DOHH2 (cell line): ENCODE data around the gene BTBD17.

ENCODE experiments used
- H3F3A ChIP-seq: fragments of 200-600 bp; sonication (generic), shearing (Covaris generic); 2 replicates; pipeline ENCODE4 v1.6.0; 2016; ENCODE audit warnings: antibody characterized with exemption, mild to moderate bottlenecking; ENCODE audit not compliant: control insufficient read depth, insufficient read depth
- H3K27ac ChIP-seq: fragments of 200-600 bp; sonication (generic); 2 replicates; pipeline ENCODE4 v1.5.1; 2014; ENCODE audit warnings: low read depth, mild to moderate bottlenecking, low read length, moderate library complexity
- H3K27me3 ChIP-seq: fragments of 200-600 bp; sonication (generic); 2 replicates; pipeline ENCODE4 v1.6.1; 2014; ENCODE audit warnings: mild to moderate bottlenecking, low read length, mixed read lengths; ENCODE audit not compliant: control insufficient read depth
- H3K36me3 ChIP-seq: fragments of 200-600 bp; sonication (generic); 2 replicates; pipeline ENCODE4 v1.6.1; 2014; ENCODE audit warnings: mild to moderate bottlenecking, low read length, moderate library complexity, mixed read lengths; ENCODE audit not compliant: control insufficient read depth
- H3K4me1 ChIP-seq: fragments of 200-600 bp; sonication (generic); 2 replicates; pipeline ENCODE4 v1.6.1; 2014; ENCODE audit warnings: mild to moderate bottlenecking, low read length, mixed read lengths; ENCODE audit not compliant: control insufficient read depth
- H3K4me2 ChIP-seq: fragments of 200-600 bp; sonication (generic); 2 replicates; pipeline ENCODE4 v1.6.0; 2014; ENCODE audit warnings: mild to moderate bottlenecking, low read length, moderate library complexity
- H3K4me3 ChIP-seq: fragments of 200-600 bp; sonication (generic); 2 replicates; pipeline ENCODE4 v1.5.1; 2014; ENCODE audit warnings: mild to moderate bottlenecking, low read length, mixed read lengths
- H3K79me2 ChIP-seq: fragments of 200-600 bp; sonication (generic); 2 replicates; pipeline ENCODE4 v1.6.1; 2014; ENCODE audit warnings: mild to moderate bottlenecking, low read length, mixed read lengths; ENCODE audit not compliant: control insufficient read depth
- H3K9me2 ChIP-seq: fragments of 200-600 bp; sonication (generic); replicated peaks from 2 replicates; pipeline ENCODE4 v1.6.1; 2014; ENCODE audit warnings: mild to moderate bottlenecking, low read length, mixed read lengths; ENCODE audit not compliant: control insufficient read depth
- H3K9me3 ChIP-seq: fragments of 200-600 bp; sonication (generic); 2 replicates; pipeline ENCODE4 v1.6.1; 2014; ENCODE audit warnings: antibody characterized with exemption, low read length, mixed read lengths; ENCODE audit not compliant: control insufficient read depth, insufficient read depth
- H4K20me1 ChIP-seq: fragments of 200-600 bp; sonication (generic); 2 replicates; pipeline ENCODE4 v1.6.0; 2014; ENCODE audit warnings: low read depth, mild to moderate bottlenecking, antibody characterized with exemption, low read length, moderate library complexity; ENCODE audit not compliant: control insufficient read depth, insufficient read depth
- CTCF ChIP-seq: fragments of 200-600 bp; sonication (generic); IDR thresholded peaks from one replicate; pipeline ENCODE4 v1.5.1; 2014; ENCODE audit warnings: antibody characterized with exemption, mild to moderate bottlenecking, low read depth, low read length; ENCODE audit not compliant: poor library complexity, severe bottlenecking
- EZH2phosphoT487 ChIP-seq: fragments of 200-600 bp; sonication (generic); IDR thresholded peaks from 2 replicates; pipeline ENCODE4 v1.6.1; 2017; ENCODE audit warnings: borderline replicate concordance, mild to moderate bottlenecking, antibody characterized with exemption, low read length, moderate library complexity, mixed read lengths

Gene BTBD17

GRCh38 chr17:74325376-74325742, 36.3 kb downstream of the BTBD17 start:
- no peaks in the 10 kb centered on the region for H4K20me1 ChIP-seq
- no peaks in the 10 kb centered on the region for H3K36me3 ChIP-seq
- H3F3A ChIP-seq: no peaks in the 10 kb centered on the region
- no peaks in the 10 kb centered on the region for H3K4me1 ChIP-seq
- H3K9me2 ChIP-seq: no peaks in the 10 kb centered on the region
- H3K27me3 ChIP-seq: no peaks in the 10 kb centered on the region
- H3K27ac ChIP-seq: no peak overlapping the region
- H3K9me3 ChIP-seq: no peaks in the 10 kb centered on the region
- TF ChIP-seq EZH2phosphoT487: no peak
- no peak for TF ChIP-seq CTCF
- H3K79me2 ChIP-seq: no peaks in the 10 kb centered on the region
- H3K4me2 ChIP-seq: no peak overlapping the region
- H3K4me3 ChIP-seq: no peak overlapping the region

- H3K9me2 ChIP-seq: no peaks in the 10 kb centered on the region
- no peaks in the 10 kb centered on the region for H3F3A ChIP-seq
- TF ChIP-seq CTCF: no peak
- TF ChIP-seq EZH2phosphoT487: no peak
- no peak overlapping the region for H3K27ac ChIP-seq
- no peaks in the 10 kb centered on the region for H3K9me3 ChIP-seq
- no peaks in the 10 kb centered on the region for H4K20me1 ChIP-seq
- no peak overlapping the region for H3K4me3 ChIP-seq
- H3K27me3 ChIP-seq: no peaks in the 10 kb centered on the region
- no peaks in the 10 kb centered on the region for H3K36me3 ChIP-seq
- no peaks in the 10 kb centered on the region for H3K4me1 ChIP-seq
- no peak overlapping the region for H3K4me2 ChIP-seq
- no peaks in the 10 kb centered on the region for H3K79me2 ChIP-seq
These were observed 37.1 kb downstream of the BTBD17 start for GRCh38 chr17:74324521-74324920.

GRCh38 chr17:74318391-74318790, 43.3 kb downstream of the BTBD17 start:
- H3K27ac ChIP-seq: no peak overlapping the region
- no peak overlapping the region for H3K4me2 ChIP-seq
- no peaks in the 10 kb centered on the region for H3K9me3 ChIP-seq
- H3K4me3 ChIP-seq: no peak overlapping the region
- no peaks in the 10 kb centered on the region for H3K4me1 ChIP-seq
- no peaks in the 10 kb centered on the region for H3K27me3 ChIP-seq
- H3K9me2 ChIP-seq: no peaks in the 10 kb centered on the region
- no peak for TF ChIP-seq EZH2phosphoT487
- TF ChIP-seq CTCF: no peak
- no peaks in the 10 kb centered on the region for H3K36me3 ChIP-seq
- no peaks in the 10 kb centered on the region for H3F3A ChIP-seq
- H3K79me2 ChIP-seq: no peaks in the 10 kb centered on the region
- no peaks in the 10 kb centered on the region for H4K20me1 ChIP-seq

- no peaks in the 10 kb centered on the region for H4K20me1 ChIP-seq
- H3F3A ChIP-seq: no peaks in the 10 kb centered on the region
- no peak overlapping the region for H3K4me3 ChIP-seq
- no peak overlapping the region for H3K27ac ChIP-seq
- no peaks in the 10 kb centered on the region for H3K9me3 ChIP-seq
- no peak overlapping the region for H3K4me2 ChIP-seq
- no peak for TF ChIP-seq CTCF
- TF ChIP-seq EZH2phosphoT487: no peak
- H3K36me3 ChIP-seq: no peaks in the 10 kb centered on the region
- H3K9me2 ChIP-seq: no peaks in the 10 kb centered on the region
- H3K79me2 ChIP-seq: no peaks in the 10 kb centered on the region
- no peaks in the 10 kb centered on the region for H3K4me1 ChIP-seq
- no peaks in the 10 kb centered on the region for H3K27me3 ChIP-seq
These were observed 44.6 kb downstream of the BTBD17 start for GRCh38 chr17:74317071-74317470.
